HG02973 (cell line): ENCODE measurements around the gene MYF5.

Source experiments
- ATAC-seq: cut with Tn5 transposase; IDR thresholded peaks from one replicate; pipeline ENCODE4 v1.9.1; 2021; ENCODE audit warnings: moderate library complexity; ENCODE audit not compliant: unreplicated experiment

Gene MYF5

GRCh38 chr12:80707126-80707829 is 9.4 kb upstream of the MYF5 start, which contains the start of gene MYF6:
TSS of gene MYF6 (plus strand) at chr12:80707634. CDS start at chr12:80707720, 86 bp downstream.
- ATAC-seq: no peak

DNA sequence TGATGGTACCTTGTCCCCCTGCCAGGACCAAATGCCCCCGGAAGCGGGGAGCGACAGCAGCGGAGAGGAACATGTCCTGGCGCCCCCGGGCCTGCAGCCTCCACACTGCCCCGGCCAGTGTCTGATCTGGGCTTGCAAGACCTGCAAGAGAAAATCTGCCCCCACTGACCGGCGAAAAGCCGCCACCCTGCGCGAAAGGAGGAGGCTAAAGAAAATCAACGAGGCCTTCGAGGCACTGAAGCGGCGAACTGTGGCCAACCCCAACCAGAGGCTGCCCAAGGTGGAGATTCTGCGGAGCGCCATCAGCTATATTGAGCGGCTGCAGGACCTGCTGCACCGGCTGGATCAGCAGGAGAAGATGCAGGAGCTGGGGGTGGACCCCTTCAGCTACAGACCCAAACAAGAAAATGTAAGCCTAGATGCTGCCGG is 8.9 kb upstream of the MYF5 start:
- ATAC-seq: no peak

DNA sequence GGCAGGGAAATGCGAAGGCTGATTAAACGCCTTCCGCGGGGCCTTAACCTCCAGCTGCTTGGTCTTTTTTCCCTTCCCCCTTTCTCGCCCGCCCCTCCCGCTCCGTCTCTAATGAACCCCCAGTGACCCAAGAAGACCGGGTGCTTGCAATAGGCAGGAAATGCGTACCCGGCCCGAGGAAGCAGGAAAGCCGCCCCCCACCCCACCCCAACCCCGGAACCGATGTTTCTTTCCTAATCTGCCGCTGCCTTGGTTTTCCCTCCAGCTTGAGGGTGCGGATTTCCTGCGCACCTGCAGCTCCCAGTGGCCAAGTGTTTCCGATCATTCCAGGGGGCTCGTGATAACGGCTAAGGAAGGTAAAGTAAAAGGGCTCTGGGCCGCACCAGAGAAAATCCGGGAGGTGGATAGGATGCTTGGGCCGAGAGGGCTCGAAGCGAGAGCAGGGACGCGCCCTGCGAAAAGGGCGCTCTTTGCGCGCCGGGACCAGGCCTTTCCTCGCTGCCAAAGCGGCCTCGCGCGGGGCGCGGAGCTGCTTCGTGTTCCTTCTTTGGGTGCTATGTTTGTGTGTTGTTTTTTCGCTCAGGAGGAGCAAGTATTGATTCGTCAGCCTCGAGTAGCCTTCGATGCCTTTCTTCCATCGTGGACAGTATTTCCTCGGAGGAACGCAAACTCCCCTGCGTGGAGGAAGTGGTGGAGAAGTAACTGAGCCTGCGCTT is 8.3 kb upstream of the MYF5 start:
- no peak for ATAC-seq

GRCh38 chr12:80708975-80709328 is 7.8 kb upstream of the MYF5 start:
- ATAC-seq: no peak

DNA sequence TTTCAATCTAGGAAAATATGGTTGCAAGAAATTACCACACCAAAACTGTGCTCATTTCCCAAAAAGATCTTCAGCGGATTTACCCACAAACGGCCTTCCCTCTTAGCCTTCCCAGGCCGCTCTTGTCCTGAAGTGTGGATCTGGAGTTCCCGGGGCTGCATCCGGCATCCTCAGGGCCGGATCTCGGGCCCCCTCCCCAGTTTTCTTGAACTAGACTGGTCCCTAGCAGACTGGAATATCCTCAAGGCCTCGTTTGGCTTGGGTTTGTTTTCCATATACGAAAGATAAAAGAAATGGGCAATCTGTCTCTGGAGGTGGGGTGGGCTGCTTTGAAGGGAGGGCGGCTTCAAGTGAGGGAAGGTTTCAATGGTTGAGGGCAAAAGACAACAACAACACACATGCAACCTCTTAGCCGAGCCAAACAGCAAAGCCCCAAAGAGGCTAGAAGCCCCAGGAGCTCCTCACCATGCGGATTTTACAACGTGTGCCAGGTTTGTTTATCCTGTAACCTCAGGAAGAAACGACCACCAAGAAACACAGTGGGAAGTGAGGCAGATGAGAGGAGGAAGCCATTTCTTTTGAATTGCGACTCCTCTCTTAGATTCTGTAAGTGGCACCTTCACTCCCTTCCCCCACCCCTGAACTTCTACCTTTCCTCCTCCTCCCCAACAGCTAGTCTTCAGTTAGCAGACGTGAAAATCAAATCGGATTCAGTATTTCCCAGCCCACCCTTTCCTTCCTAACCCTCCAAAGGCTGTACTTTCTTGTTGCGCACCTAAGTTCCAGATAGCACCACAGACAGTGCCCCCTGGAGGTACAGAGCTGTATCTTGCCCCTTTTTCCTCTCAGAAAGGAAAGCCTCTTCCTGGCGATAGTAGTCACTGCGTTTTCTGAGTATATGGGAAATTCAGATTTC is 6.6 kb upstream of the MYF5 start:
- peak; percentile 69 for ATAC-seq

GRCh38 chr12:80710727-80711449 is 5.8 kb upstream of the MYF5 start:
- ATAC-seq: peak; percentile 24

- ATAC-seq: no peak
These were observed 4.8 kb upstream of the MYF5 start for GRCh38 chr12:80711866-80712265.

- no peak for ATAC-seq
These were observed 3.8 kb upstream of the MYF5 start for GRCh38 chr12:80712866-80713265.

DNA sequence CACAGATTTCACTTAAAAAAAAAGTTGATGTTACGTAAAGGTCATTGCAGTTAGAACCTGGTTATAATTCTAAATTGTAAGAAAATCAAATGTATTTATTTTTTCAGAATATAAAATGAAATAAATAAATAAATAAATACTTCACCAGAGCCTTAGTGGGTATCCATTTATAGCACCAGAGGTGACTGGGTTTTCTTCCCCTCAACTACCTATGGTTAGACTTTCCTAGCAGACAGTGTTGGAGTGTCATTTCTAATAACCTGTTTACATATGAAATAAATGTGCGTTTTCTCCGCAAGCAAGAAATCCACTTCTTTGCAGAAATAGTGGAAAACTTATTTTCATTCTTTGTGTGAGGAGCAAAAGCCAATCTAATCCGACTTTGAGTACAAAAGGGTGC is 3.3 kb upstream of the MYF5 start:
- no peak for ATAC-seq

DNA sequence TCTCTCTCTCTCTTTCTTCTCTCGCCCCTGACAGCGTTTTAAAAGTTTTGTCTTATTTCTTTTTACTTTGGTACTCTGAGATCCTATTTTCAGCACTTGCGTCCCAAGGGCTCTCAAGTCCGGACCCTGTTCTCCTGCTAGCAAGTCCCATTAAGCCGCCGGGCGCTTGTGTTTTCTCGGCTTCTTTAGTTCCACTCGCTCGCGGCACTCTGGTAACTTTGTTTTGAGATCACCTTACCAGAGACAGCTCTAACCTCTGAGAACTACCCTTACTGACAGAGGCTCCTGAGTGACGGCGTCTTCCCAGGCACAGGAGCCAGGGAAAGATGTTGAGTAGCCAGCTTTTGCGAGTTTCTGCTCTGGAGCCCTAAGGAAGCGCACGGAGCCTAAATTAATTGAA is 2.7 kb upstream of the MYF5 start:
- ATAC-seq: no peak

DNA sequence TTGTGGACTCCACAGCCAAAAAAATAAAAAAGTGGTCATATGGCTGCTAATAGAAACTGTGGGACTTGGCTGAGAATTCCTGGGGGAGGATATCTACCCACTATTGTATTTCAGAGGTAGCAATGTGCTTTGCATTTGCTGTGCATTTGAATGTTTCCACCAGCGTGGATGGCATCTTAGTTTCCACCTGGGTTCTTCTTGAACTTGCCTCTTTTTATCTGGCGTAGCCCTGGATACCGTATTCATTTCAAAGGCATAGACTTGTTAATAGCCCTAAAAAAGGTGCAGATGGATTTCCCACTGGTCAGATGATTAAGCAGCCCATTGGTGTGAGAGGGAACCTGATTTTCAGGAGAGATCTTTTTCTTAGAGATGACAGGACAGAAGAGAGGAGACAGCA is 1.9 kb upstream of the MYF5 start:
- ATAC-seq: no peak

- ATAC-seq: no peak
These were observed 931 bp upstream of the MYF5 start for GRCh38 chr12:80715713-80716249.

GRCh38 chr12:80717856-80718255 is 1.1 kb downstream of the MYF5 start:
- ATAC-seq: no peak

GRCh38 chr12:80720516-80720915 is 3.8 kb downstream of the MYF5 start:
- ATAC-seq: no peak

- no peak for ATAC-seq
These were observed 4.6 kb downstream of the MYF5 start for GRCh38 chr12:80721326-80721725.

DNA sequence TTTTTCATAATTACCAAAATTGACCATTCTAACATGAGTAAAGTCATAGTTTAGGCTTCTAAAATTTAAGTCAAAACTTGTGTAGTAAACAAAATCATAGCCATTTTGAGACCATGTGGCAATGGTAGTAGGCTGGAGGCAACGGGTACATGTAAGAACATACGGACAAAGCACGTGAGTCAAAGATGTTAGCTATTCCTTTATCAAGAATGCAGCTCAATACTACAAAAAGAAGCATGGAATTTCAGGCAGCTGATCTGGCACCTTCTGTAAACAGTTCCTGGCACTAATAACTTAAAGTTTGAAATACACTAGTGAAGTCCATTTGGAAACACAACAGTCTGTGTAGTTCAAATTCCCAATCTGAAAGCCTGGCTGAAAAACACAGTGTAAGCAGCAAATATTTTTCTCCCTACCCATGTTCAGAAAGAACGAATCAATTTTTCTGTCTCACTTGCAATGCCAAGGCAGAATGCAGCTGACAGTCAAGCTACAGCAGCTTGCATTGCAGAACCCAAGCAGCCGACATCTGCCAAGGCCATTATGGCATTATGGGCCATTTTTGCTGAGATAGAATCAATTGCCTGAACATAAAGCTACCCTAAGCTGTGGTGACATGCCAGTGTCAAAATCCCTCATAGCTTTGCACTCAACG is 29.3 kb downstream of the MYF5 start:
- no peak for ATAC-seq

- no peak for ATAC-seq
These were observed 31.1 kb downstream of the MYF5 start for GRCh38 chr12:80747800-80748199.

- ATAC-seq: no peak
These were observed 32.7 kb downstream of the MYF5 start for GRCh38 chr12:80749456-80749855.

- no peak for ATAC-seq
These were observed 35.8 kb downstream of the MYF5 start for GRCh38 chr12:80752464-80752863.

- no peak for ATAC-seq
These were observed 37.6 kb downstream of the MYF5 start for GRCh38 chr12:80754274-80754673.
